HG03139 (cell line): Measurements from ENCODE around the gene USB1.
"Not testable (repeated sequence)": the region's sequence is repeated elsewhere in the genome, so short reads cannot be mapped to it uniquely, and the experiment has no call there.

Experiments used
- ATAC-seq: cut with Tn5 transposase; IDR thresholded peaks from one replicate; pipeline ENCODE4 v1.9.1; 2021; ENCODE audit not compliant: unreplicated experiment

Gene USB1

GRCh38 chr16:57994361-57994760, 6.8 kb upstream of the USB1 start:
- no peak for ATAC-seq

- ATAC-seq, result no peak
Observed at GRCh38 chr16:57994778-57995177, 6.4 kb upstream of the USB1 start.

- no peak for ATAC-seq
Observed at GRCh38 chr16:57995721-57996405, 5.3 kb upstream of the USB1 start.

DNA sequence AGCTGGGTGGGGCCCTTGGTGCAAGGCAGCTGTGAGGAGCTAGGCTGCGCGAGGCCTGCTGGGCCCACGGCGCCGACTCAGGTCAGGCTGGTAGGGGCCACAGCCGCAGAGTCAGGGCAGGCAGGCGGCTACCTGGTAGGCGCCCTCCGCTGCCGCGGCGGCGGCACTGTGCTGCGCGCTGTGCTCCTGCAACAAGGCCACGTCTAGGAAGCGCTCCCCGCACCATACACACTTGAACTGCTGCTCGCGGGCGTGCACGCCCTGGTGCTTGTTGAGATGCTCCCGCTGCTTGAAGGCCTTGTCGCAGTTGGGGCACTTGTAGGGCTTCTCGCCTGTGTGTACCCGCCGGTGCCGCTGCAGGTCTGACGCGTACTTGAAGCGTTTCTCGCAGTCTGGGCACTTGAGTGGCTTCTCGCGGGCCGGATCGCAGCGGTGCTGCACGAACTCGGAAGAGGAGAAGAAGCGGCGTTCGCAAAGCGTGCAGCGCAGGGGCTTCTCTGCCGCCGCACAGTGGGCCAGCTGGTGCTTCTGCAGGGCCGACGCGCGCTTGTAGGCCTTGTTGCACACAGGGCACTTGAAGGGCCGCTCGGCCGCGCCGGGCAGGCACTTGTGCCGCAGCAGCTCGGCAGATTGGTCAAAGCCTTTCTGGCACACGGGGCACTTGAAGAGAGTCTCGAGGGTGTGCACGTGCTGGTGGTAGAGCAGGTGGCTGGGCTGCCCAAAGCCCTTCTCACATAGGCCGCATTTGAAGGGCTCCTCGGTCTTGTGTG, 4.6 kb upstream of the USB1 start:
- no peak for ATAC-seq

GRCh38 chr16:57997176-57997527, 4.1 kb upstream of the USB1 start:
- ATAC-seq, result no peak

- ATAC-seq, result no peak
Observed at GRCh38 chr16:57997528-57998265, 3.5 kb upstream of the USB1 start.

- no peak for ATAC-seq
Observed at GRCh38 chr16:57998486-57998885, 2.7 kb upstream of the USB1 start.

DNA sequence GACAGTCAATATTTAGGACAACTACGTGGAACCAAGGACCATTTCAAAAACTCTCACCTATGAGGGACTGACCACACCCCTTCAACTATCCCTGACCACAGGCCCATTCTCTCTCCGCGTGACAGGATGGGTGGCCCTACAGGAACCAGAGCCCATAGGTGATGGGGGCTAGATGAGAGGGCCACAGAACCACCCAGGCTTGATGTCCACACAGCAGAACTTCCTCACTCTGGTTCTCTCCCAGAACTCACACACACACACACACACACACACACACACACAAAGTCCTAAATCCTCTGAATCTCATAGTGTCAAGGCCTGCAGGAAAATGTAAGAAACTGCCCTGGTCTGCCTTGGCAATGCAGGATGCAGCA, 2.2 kb upstream of the USB1 start:
- no peak for ATAC-seq

- ATAC-seq, result no peak
Observed at GRCh38 chr16:57999366-57999970, 1.7 kb upstream of the USB1 start.

GRCh38 chr16:57999971-58000705, 1.1 kb upstream of the USB1 start, which contains the start of gene ZNF319:
ZNF319 (minus strand) TSS chr16:58000672; CDS start chr16:57998265, 2,407 bp downstream.
- peak; percentile 7 for ATAC-seq

GRCh38 chr16:58001781-58002415, 691 bp downstream of the USB1 start:
- ATAC-seq, result no peak

DNA sequence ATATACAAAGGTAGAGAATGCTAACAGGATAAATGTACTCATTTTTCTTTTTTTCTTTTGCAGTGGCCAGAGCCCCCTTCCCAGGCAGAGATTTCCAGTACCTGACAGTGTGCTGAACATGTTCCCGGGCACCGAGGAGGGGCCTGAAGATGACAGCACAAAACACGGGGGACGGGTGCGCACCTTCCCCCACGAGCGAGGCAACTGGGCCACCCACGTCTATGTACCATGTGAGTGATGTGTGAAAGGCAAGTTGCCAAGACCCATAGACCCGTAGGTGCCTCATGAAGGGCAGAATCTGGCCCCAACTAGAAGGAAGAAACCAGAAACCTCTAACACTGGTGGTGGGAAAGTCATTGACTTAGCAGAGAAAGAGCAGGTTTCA, 1.2 kb downstream of the USB1 start:
- ATAC-seq, result no peak

- ATAC-seq, result no peak
Observed at GRCh38 chr16:58002936-58003335, 1.7 kb downstream of the USB1 start.

- not testable (repeated sequence) for ATAC-seq
Observed at GRCh38 chr16:58004736-58005135, 3.5 kb downstream of the USB1 start.

GRCh38 chr16:58009856-58010416, 8.7 kb downstream of the USB1 start:
- no peak for ATAC-seq

DNA sequence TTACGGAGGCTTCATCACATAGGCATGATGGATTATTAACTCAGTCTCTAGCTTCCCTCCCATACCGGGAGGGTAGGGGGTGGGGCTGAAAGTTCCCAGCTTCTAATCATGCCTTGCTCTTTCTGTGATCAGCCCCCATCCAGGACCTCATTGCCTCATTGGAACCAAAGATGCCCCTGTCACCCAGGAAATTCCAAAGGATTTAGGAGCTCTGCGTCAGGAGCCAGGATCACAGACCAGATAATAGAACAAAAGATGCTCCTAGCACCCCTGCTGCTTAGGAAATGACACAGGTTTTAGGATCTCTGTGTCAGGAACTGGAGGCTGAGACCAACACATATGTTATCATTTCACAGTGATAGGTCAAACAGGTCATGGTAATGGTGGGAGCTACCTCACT, 9.7 kb downstream of the USB1 start:
- no peak for ATAC-seq

- ATAC-seq, result no peak
Observed at GRCh38 chr16:58011652-58012051, 10.4 kb downstream of the USB1 start.

DNA sequence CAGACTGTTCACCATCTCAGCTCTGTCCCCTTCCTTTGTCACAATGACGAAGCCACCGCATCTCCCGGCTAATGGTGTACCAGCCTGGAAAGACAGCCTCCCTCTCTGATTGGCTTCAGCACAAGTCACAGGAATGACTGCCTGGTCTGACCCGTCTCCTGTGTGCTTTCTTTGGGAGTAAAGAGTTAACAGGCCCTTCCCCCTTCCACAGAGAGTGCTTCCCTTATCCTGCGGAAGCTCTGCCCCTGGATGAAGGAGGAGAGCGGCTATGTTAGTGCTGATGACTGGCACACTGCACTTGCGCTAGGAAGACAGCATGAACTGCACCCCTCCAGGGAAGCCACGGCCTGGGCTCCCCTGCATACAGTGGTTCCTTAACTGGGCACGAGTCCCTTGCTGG, 11.3 kb downstream of the USB1 start:
- ATAC-seq, result no peak

- ATAC-seq, result no peak
Observed at GRCh38 chr16:58013201-58013956, 12.2 kb downstream of the USB1 start.
